ENCODE measurements around the gene SCRN2. TPM values are rescaled to one million over a fixed set of nuclear protein-coding genes. Genes with fewer than 3 reads are reported as not detected.

The SCRN2 gene
- total RNA-seq, result 33.9 and 41.2 TPM in 2 replicates

DNA sequence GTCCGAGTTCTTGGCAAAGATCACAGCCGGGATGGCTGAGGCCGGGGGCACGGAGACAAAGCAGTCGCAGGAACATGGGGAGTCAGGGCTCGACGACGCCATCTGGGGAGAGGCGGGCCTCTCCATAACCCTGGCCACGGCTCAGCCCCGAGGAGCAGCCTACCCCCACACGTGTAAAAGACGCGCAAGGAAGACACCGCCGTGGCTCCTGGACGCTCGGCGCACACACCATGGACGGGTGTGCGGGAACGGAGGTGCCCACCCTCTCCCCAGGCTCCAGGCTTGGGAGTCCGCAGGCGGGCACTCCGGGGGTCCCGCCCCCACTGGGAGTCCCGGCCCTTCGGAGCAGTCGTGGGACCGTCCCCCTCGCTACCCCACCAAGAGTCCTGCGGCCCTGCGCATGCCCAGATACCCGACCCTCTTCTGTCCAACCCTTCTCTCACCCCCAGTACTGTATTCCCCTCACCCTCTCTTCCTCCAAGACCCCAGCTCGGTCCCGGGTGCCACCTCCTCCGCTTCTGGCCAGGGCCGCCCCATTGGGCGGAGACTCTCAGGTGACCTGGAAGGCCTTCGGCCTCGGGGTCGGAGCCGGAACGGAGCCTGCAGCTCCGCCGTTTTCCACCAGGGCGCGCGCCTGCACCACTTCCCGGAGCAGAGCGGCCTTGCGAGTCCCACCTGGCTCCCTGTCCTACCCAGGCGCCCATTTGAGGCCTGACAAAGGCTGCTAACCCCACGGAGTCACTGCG, at the start of gene SCRN2:
Gene SCRN2, minus strand, starts transcription at position 532 of the 746 bp plus-strand sequence. Its CDS starts 430 bp downstream, at position 102.

DNA sequence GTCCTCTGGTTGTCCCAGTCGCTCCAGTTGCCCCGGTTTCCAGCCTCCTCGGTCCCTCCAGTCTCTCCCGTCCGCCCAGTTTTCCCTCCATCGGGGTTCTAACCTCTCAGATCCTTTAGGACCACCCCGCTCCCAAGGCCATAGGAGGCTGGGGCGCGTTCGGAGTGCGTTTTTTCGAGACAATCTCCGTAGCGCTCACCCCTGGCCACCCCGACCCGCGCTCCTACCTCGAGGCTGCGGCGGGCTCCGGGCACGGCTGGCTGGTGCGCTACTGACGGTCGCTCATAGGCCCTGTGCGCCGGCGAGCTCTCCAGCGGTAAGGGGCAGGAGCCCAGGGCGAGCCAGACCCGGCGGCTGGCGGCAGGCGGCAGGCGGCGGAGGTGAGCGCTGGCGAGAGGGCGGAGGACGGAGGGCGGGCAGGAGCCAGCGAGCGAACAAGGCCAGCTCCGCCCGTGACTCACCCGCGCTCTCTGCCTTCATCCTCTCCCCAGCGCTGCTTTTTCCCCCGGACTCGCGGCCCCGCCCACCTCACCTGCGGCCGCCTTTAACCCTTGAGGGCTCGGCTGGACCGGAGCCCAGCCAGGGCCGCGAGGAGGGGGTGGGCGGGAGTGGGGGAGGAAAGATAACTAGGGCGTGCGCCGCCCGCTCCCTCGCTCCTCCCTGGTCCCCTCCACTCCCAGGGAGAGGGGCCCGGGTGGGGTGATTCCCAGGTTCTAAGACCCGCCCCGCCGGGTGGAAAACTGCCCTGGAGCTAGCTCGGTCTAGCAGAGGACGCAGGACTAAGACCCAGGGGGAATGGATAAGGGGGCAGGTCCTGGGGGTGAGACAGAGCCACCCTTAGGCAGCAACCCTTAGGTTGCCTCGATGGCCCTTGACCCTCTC, 9.9 kb upstream of the SCRN2 start, which contains the start of gene SP6:
Gene SP6, minus strand, starts transcription at position 472 of the 882 bp plus-strand sequence. CDS start 2,734 bp downstream, outside the sequence.

DNA sequence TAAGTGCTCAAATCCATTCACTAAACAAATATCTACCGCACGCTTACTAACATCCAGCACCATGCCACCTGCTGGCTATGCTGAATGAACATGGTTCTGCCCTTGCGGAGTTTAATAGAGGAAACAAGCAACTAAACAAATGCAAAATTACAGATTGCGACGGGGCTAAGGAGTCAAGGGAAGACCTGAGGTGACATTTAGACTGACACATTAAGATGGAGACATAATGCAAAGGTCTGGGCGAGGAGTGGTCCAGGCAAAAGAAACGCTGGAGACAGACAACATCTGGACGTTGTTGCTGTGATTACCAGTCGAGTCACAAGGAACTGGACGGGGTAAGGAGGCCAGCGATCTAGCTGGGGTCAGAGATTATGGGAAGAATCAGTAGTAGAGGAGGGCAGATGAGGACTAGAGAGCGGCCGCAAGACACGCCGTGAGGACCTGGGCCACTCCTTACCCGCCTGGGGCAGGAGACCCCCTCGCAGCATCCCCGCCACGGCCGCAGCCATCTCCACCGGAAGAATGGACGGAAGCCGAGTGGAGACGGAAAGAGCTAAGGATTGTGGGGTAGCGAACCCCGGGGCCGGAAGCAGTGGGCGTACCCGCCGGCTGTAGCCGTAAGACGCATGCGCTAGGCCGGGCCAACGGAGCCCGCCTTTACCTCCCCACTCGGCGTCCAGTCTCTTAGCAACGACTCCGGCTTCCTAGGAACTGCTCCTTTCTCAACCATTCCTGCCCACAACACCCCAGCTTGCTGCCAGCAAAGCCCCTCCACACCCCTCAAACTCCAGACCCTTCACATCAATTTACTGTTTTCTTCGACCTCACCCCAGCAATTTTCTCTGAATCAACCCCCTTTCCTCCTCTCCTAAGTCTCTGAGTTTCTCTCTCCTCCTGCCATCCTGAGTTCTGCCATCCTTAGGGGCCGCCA, 9.8 kb downstream of the SCRN2 start, which contains the start of the genes LRRC46 and MRPL10:
Gene LRRC46, plus strand, starts transcription at position 668 of the 931 bp plus-strand sequence. CDS start 320 bp downstream, outside the sequence.
Gene MRPL10, minus strand, starts transcription at position 539 of the 931 bp plus-strand sequence. Its CDS starts 30 bp downstream, at position 509.

DNA sequence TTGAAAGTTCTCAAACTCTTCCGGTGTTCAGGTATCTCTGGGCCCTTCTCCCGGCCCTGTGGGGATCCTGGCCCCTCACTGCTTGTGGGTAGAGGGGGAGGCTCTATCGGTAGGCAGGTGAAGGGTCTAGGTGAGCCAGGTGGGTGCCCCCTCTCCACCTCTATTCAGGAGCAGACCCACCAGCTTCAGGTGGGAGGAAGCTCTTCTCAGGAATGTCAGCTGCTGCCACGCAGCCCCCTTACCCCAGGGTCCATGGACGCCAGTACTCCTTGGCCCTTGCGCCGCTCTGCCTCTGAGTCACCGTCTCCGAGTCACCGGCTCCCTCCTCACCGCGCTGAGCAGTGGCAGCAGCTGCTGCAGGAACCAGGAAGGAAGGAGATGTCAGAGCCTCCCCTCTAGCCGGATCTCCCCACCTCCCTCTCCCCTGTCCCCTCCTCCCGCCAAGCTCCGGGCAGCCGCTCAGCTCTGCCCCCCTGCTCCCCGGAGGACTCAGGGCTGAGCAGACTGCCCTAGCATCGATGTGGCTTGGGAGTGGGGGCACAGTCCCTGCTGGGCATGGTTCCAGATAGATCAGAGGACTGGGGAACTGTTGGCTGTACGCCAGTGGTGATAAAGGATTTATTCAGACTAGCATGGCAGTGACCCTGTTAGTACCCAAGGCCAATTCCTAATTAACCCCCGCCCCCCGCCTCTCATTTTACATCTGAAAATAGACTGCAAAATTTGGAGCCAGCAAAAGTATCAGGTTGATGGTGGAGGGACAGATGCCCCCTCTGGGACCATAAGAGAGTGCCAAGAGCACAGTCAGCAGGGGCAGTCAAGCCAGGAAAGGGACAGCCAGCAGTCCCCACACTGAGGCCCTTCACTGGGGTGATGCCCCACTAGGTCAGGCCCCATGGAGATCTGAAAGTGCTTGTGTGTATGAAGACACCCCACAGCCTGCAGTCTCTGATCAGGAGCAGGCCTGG, 19.4 kb downstream of the SCRN2 start, which contains the start of gene OSBPL7:
Gene OSBPL7, minus strand, starts transcription at position 371 of the 968 bp plus-strand sequence. CDS start 1,516 bp downstream, outside the sequence.

Other genes starting within 250 kb of the SCRN2 start
- gene KPNB1, start 191.4 kb downstream of the SCRN2 start, total RNA-seq, result 193 and 259 TPM in 2 replicates
- 3.9 and 7.0 TPM in 2 replicates for gene TBKBP1, start 147.1 kb downstream of the SCRN2 start, total RNA-seq
- not detected in 2 replicates for gene TBX21, start 108.0 kb downstream of the SCRN2 start, total RNA-seq
- 0.76 and 9.8 TPM in 2 replicates for gene OSBPL7, start 19.5 kb downstream of the SCRN2 start, total RNA-seq
- 38.5 and 46.5 TPM in 2 replicates for gene MRPL10, start 9.7 kb downstream of the SCRN2 start, total RNA-seq
- gene LRRC46, start 9.6 kb downstream of the SCRN2 start, total RNA-seq, result not detected in 2 replicates
- gene SP6, start 9.9 kb upstream of the SCRN2 start, total RNA-seq, result 2.3 and 2.5 TPM in 2 replicates
- gene SP2, start 55.0 kb upstream of the SCRN2 start, total RNA-seq, result 1.3 and 2.7 TPM in 2 replicates
- gene PNPO, start 100.3 kb upstream of the SCRN2 start, total RNA-seq, result 50.2 and 69.3 TPM in 2 replicates
- gene PRR15L, start 116.6 kb upstream of the SCRN2 start, total RNA-seq, result not detected in 2 replicates
- gene CDK5RAP3, start 129.8 kb upstream of the SCRN2 start, total RNA-seq, result 50.8 and 66.1 TPM in 2 replicates
- gene COPZ2, start 196.5 kb upstream of the SCRN2 start, total RNA-seq, result 16.6 and 26.8 TPM in 2 replicates
- gene NFE2L1, start 207.1 kb upstream of the SCRN2 start, total RNA-seq, result 74.7 and 142 TPM in 2 replicates